Activated naive CD4-positive, alpha-beta T cell treated with anti-CD3 and anti-CD28 coated beads, Interleukin-2, amount 50 U/mL, for 16 hours (primary cell): ENCODE data around the gene DPYD.

Source experiments
- DNase-seq: peaks from one replicate; pipeline ENCODE4 v3.0.0-alpha.2; 2020

DPYD gene

DNA sequence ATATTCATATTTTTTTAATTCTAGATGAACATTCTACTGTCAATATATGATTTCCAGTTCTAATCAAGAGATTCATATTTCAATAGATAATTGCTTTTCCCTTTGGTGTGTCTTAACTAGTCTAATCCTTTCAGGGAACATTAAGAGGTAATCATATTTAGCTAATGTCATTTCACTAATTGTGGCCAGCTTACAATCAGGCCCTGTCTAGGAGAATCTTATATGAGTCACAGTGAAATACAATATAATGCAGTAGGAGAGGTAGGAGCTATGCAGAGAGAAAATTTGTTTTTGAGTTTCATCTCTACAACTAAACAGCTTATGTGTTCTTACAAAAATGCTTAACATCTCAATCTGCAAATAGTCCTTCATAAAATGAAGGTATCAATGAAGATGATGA lies 85.9 kb downstream of the DPYD start:
- DNase-seq: no peak

DNA sequence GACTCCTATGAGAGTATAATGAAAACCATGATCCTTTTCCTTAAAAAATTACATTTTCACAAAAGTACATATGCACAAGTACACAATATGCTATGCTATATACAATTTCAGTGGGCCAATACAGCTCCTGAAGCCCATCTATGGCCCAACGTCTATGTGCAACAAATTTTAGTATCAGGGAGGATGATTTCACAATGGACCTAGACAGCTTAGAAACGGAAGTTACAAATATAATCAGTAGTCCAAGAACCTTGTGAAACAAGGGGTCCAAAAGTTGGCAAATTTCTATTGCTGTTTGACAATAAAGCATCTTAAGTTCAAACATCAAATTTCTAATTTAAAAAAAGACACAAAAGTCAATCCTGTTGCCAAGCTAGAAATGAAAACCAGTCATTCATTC lies 87.0 kb downstream of the DPYD start:
- DNase-seq: no peak

DNA sequence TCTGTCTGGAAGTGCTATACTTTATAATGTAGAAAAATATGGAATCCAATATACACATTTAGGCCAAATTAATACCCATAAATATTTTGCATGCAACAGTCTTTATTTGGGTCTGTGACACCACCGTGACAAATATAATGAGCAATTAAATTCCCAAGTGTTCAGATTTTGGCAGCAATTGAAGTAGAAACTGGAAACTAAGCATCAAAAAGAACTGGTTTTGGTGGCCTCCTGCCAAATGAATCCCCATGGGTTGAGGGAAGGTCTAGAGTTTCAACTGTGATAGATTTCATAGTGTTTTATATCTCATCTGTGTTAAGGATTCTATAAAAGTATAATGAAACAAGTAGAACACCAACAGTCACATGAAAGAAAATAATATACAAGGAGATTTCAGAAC lies 88.4 kb downstream of the DPYD start:
- DNase-seq: no peak

DNA sequence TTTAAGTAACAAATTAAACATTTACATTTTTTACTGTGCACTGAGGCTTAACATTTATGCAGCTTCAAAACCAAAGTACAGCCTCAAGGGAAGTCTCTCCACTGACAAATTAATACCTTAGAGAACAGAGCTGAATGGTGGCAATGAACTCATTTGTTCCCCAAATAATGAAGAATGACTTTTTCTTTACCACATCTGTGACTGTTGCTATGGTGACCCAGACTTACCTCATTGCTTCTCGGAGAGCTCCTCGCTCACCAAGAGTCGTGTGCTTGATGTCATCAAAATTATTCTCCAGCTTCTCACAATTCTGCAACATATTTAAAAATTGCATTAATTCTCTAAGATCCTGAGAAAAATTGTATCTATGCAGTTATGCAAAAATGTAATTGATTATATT lies 92.9 kb downstream of the DPYD start:
- DNase-seq: no peak

DNA sequence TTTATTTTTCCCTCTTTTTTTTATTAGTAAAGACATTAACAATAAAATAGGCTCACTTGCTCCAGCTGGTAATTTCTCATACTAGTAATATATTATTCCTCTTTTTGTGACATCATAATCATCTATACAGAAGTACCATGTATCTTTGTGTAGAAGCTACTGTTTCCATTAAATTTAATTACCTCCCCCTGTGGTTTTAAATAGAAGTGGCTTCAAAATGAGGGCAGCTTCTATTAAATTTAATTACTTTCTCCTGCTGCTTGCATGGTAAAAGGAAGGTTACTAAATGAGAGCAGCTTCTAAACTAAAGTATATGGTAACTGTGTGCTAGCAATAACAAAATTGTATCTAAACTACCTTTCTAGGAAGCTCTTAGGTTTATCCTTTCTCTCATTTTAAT lies 94.0 kb downstream of the DPYD start:
- no peak for DNase-seq

DNA sequence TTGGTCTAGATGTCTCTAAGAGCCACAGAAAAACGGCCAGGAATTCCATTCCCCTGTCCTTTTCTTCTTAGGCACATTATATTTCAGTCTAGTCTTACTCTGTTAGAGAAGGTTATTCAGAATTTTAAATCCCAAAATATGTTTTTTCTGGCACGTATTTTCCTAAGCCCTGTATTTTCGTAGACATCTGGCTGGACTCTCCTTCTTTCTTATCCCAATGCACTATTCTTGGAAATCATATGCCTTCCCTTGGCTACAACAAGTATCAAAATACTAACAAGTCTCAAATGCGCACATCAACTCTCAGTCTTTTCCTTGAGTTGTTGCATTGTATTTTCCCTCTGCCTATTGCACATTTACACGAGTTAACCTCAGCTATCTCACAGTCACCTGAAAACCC lies 96.2 kb downstream of the DPYD start:
- DNase-seq: no peak

DNA sequence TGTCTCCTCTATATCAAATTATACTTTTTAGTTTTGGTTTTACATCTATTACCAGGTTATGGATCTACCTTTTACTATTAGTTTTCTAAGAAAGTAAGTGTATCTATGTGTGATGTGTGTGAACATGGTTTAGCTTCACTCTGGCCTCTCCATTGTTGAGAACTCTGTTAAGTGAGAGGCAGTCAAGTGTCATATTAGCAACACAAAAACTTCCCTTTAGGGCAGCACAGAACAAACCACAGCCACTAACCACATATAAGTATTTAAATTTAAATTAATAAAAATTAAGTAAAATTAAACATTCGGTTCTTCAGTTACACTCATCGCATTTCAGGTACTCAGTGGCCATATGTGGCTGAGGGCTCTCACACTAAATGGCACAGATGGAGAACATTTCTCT lies 96.6 kb downstream of the DPYD start:
- no peak for DNase-seq

DNA sequence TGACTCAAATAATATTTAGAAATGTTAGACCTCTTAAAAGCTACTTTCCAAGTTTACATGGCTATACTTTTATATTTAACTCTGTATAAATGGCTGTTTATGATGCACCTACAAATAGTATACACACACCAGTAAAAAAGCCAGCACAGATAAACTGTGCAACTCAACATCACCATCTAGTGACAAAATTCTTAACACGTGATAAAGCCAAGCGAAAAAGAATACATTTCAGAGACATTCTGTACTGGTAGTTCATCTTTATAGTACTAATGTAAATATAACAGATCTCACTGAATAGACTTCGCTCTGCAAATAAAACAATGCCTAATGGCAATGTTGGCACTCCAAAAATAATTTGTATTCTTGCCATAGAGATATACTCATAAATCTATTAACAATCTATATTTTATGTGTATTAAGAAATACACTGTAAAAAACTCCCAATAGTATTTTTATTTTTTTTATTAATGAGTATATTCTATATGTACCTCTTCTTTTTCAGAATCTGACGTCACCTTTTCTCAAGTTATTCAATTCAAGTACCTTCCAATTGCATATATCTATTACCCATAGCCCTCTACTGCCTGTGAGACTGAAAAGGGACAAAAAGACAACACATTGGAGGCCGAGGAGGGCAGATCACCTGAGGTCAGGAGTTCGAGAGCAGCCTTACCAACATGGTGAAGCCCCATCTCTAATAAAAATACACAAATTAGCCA lies 100.2 kb downstream of the DPYD start:
- DNase-seq: no peak

DNA sequence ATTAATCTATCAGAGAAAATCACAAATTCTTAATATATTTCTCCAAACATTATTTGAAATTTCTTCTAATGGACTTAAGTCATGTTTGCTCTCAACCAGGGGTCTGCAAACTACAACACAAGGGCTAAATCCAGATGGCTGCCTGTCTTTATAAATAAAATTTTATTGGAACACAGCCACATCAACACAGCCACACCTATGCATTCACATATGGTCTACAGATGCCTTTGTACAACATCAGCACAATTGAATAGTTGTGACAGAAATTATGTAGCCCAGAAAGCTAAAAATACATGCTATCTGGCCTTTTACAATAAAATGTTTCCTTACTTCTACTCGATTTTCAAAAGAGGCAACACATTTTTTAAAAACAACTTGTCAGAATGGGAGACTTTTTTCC lies 103.9 kb downstream of the DPYD start:
- DNase-seq: no peak

DNA sequence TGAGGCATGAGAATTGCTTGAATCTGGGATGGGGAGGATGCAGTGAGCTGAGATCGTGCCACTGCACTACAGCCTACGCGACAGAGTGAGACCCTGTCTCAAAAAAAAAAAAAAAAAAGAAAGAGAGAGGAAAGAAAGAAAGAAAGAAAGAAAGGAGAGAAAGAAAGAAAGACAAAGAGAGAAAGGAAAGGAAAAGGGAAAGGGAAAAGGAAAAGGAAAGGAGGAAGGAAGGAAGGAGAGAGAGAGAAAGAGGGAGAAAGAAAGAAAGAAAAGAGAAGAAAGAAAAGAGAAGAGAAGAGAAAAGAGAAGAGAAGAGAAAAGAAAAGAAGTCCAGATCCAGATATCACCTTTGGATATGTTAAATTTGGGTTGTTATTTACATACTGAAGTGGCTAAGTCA lies 106.0 kb downstream of the DPYD start:
- DNase-seq: no peak

DNA sequence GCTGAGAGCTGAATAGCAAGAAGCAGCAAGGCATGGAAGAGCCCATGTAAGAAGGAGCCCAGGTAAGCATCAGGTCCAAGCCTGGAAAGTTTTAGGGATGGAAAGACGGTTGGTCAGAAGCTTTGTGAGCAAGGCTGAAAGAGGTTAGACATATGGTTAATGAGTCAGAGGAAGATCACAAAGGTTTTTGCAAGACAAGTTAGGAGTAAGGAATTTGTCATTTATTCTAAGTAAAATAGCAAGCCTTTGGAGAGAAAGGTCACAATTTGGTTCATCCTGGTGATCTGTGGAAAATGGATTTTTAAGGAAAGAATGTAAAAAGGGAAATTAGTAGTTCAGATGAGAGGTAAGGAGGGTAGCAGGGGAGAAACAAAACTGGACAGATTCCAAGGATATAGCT lies 106.7 kb downstream of the DPYD start:
- no peak for DNase-seq

DNA sequence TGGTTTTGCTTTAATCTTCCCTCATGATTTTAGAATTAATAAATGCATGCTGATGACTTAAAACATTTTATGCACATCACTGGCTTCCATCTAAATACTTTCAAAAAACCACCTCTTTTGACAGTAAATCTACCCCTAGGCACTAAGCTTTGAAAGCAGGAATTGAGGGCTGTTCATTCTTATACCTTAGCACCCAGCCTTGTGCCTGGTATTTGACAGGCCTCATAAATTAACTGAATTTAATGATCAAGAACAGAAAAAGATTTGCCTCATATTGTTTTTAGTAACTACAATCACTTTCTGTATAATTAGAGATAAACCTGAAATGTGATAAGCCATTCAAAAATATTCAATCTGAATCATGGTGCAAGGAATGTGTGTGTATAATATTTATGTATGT lies 108.8 kb downstream of the DPYD start:
- DNase-seq: no peak

DNA sequence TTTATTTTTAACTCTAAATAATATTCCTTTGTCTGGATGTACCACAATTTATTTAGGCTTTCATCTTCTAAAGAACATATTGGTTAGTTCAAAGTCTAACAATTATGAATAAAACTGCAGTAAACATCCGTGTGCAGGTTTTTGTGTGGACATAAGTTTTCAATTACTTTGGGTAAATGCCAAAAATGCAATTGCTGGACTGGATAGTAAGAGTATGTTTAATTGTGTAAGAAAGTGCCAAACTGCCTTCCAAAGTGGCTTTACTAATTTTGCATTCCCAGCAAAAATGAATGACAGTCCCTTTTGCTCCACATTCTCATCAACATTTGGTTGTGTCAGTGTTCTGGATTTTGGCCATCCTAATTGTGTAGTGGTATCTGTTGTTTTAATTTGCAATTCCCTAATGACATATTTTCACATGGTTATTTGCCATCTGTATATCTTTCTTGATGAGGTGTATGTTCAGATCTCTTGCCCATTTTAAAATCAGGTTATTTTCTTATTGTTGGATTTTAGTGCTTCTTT lies 113.8 kb downstream of the DPYD start:
- DNase-seq: no peak

DNA sequence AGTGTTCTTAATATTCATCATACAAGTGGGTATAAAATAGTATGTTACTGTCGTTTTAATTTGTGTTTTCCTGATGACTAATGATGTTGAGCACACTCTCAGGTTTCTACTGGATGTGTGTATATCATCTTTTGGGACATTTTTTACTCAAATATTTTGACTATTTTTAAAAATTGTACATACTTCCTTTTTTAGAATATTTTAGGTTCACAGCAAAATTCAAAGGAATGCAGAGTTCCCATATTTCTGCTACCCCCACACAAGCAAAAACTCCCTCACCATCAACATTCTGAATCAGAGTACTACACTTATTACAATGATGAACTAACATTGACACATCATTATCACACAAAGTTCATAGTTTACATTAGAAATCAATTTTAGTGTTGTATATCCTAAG lies 114.5 kb downstream of the DPYD start:
- DNase-seq: no peak

DNA sequence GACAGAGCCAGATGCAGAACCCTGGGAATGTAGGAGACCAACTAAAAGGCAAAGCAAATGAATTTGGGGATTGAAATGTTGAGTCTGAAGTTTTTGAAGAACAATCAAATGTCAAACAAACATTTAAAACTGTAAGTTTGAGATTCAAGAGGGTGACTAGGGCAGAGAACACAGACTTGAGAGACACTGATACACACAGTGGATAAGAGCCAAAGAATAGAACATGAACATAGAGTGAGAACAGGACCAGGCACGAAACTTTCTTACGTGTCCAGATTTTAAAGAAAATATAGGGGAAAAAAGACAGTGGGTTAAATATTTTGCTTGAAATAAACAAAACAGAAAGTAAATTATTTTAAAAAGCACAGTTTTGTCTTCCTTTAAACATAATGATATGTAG lies 115.7 kb downstream of the DPYD start:
- DNase-seq: no peak

DNA sequence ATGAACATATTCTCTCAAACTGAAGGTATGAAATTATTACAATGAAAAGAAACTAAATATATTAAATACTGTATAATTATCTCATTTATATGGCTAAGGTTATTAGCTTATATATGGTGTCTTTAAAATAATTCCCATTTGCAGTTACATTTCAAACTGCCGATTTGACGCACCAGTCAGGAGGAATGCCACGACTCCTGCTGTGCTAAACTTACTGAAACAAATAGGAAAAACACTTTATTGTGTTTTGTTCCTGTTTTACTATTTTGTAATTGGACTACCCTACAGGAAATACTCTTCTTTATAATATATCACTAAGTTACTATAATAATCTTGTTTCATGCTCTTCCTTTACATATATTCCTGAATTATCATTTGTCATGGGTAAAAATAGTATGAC lies 117.8 kb downstream of the DPYD start:
- DNase-seq: no peak

DNA sequence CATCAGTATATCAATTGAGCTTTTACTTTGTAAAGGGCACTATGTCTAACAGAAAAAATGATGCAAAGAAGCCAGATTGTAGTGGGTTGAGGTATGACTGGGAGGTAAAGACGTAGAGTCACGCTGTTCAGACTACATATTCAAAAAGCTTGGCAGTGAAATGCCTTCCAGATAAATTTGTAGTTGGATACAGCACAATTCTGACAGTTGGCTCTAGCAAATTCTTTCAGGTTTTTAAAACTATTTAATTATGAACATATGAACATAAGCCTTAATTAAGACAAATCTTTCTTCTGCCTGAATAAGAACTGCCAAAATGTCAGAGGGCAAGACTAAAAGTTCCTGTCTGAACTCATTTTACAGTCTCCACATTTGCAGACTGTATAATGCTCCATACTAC lies 118.8 kb downstream of the DPYD start:
- DNase-seq: no peak

DNA sequence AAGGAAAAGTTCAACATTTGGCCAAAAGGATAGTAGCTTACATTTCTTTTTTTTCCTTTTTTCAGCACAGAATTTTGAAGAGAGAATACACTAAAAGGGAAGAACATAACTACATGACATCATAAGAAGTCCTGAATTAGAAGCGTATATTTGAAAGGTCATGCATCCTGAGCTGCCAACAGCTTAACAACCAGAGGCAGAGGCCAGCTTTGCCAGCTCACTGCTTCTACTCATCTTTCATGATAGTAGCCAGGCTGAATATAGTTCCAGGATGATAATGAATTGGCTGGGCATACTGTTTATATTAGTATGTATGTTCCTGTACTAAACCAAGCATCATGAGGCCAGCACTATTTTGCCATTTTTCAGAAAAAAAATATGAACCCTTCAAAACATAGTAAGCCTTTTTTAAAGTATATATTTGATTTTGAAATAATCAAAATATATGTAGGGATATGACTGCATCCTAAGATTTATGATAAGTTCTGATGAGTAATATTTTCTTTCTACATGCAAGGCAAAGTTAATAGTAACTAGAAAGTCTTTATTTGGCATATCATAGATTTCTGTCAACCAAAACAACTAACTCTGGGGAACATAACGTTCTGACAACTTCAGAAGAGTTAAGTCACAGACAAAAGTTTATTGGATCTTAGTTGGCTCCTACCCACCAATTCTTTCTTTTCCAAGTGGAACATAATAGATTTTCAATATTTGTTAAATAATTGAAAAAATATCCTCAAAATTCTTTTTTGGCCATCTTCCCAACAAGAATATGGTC lies 123.2 kb downstream of the DPYD start:
- no peak for DNase-seq

DNA sequence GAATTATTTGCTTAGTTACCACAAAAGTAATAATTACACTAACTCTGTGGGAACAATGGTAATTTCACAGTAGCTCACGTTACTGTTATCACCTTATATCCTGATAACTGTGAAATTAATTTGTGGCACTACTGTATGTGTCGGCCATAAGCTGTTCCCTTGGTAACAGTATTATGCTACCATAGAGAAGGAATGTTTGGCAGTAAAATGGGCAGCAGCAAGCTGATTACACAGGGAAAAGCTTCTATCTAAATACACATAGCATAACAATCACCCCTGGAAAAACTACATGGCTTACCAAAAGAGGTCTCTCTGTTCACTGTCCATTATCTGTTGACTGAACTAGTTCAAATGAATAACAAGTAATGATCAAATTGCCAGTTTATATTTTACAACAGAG lies 124.1 kb downstream of the DPYD start:
- DNase-seq: no peak

DNA sequence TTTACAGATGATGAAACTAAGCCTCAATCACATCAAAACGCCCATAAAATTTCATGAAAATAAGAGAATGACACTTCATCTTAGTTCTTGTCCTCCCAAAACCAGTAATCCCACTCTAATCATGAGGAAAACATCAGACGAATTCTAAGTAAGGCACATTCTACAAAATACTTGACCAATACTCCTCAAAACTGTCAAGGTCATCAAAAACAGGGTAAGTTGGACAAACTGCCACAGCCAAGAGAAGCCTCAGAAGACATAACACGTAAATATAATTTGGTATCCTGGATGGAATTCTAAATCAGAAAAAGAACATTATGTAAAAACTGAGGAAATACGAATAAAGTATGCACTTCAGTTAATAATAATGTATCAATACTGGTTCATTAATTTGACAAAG lies 128.2 kb downstream of the DPYD start:
- no peak for DNase-seq

DNA sequence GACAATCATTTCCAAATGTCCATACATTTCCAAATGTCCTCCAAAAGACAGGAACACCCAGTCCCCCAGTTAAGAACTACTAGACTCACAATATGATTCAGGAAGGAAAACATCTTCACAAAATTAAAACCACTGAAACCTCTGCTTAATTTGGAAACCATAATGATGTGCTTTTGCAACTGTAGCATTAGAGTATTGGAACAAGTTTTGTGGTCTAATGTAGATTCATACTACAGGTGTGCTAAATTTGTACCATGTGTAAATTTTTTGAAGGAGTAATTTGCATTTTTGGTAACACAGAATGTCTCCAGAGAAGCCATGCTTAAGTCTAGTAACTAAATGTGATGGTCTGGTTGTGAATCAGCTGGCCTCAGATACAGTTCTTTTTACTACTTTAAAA lies 129.6 kb downstream of the DPYD start:
- DNase-seq: no peak

DNA sequence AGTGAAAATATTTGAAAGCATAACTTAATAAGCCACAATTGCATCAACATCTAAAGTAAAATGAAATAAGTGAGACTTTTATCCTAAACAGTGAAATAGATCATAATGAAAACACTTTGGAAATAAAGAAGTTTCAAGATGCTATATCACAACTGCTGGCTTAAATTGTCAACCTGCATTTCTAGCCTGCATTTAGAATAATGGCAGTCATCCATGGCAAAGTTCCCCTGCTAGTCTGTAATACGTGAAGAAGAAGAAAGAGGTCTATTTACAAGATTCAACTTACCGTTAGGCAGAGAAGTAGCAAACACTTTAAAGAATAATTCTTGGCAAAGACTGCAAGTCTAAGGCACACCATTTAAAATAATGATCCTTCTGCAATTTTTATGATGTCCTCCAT lies 133.6 kb downstream of the DPYD start:
- DNase-seq: no peak

DNA sequence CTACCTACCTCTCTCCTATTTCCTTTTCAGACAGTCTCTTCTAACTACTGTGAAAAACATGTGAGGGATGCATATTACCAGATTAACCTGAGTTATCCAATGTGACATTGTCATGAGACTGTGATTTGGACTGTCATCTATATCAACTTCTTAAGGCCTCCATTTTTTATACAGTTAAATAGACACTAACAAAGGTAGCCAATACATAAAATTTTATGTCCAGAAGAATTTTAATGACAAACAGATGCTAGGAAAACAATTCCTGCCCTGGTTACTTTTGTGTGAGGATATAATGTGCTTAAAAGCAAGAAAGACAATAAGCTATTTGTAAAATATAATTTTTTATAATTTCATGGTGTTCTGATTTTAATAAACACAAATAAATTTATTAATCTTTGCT lies 136.2 kb downstream of the DPYD start:
- no peak for DNase-seq

DNA sequence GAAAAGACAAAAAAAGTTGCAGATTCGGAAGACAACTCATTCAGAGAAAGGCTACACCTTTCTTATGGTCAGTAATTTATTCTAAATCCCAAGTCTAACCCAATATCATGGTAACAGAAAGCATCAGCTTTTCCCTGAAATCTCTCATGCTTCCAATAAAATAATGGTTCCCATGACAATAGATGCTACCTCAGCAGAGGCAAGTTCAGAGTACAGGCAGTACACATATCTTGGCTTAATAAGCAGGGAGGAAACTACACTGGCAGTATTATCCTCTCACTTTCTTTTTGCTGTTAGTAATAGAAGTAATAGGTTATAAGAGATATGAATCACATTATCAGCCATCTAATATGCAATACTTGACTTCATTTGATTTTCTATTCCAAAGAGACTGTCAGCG lies 137.1 kb downstream of the DPYD start:
- no peak for DNase-seq
